Caco-2 (cell line): ENCODE results near the gene P2RX2. TPM values are rescaled to one million over a fixed set of nuclear protein-coding genes. Genes with fewer than 3 reads are reported as not detected.

ENCODE experiments used
- BruUV-seq: library from RNA; stranded (reverse); fragments of 400-500 nt; replicated peaks from 2 replicates; lab custom pipeline; 2021; lab: Mats Ljungman, UMichigan
- CTCF ChIA-PET: fragments of 300-600 bp; sonication (Branson Sonifier 250); formaldehyde crosslinking; loops from one replicate; lab custom pipeline; 2022; ENCODE audit warnings: antibody characterized with exemption; lab: Charles Lee
- POLR2A ChIA-PET: fragments of 300-600 bp; sonication (Branson Sonifier 250); formaldehyde crosslinking; loops from one replicate; lab custom pipeline; 2022; ENCODE audit warnings: antibody characterized with exemption; lab: Charles Lee
- DNase-seq, 2 experiments: peaks; one replicate each; pipeline versions ENCODE4 v3.0.0 to v3.0.0-alpha.2; 2020 to 2022
- H3K27me3 ChIP-seq: replicated peaks from 2 replicates; pipeline ENCODE4 v1.6.0; 2011; ENCODE audit warnings: low read length; ENCODE audit not compliant: control insufficient read depth, insufficient read depth
- H3K36me3 ChIP-seq: 2 replicates; pipeline ENCODE4 v1.5.1; 2011; ENCODE audit warnings: low read length; ENCODE audit not compliant: control insufficient read depth, insufficient read depth
- H3K4me1 ChIP-seq: fragments of 250-450 bp; sonication (Bioruptor Pico); 2 replicates; pipeline ENCODE4 v1.5.1; 2020; ENCODE audit warnings: mild to moderate bottlenecking
- H3K4me3 ChIP-seq: 2 replicates; pipeline ENCODE4 v1.5.1; 2011; ENCODE audit warnings: low read depth, mild to moderate bottlenecking, control low read depth, low read length
- H3K9me3 ChIP-seq: fragments of 250-450 bp; sonication (Bioruptor Pico); 2 replicates; pipeline ENCODE4 v1.5.1; 2020; ENCODE audit warnings: mild to moderate bottlenecking, moderate library complexity
- H3K27ac Mint-ChIP-seq: one replicate; pipeline ENCODE4 v1.8.0; 2022; ENCODE audit warnings: mixed read lengths; ENCODE audit not compliant: unreplicated experiment
- H3K27me3 Mint-ChIP-seq: one replicate; pipeline ENCODE4 v1.8.0; 2022; ENCODE audit warnings: mixed read lengths; ENCODE audit not compliant: insufficient read depth, unreplicated experiment
- H3K36me3 Mint-ChIP-seq: one replicate; pipeline ENCODE4 v1.8.0; 2022; ENCODE audit warnings: mild to moderate bottlenecking, mixed read lengths; ENCODE audit not compliant: insufficient read depth, unreplicated experiment
- H3K4me1 Mint-ChIP-seq: one replicate; pipeline ENCODE4 v1.8.0; 2022; ENCODE audit warnings: low read depth, mixed read lengths; ENCODE audit not compliant: unreplicated experiment
- H3K4me3 Mint-ChIP-seq: one replicate; pipeline ENCODE4 v1.8.0; 2022; ENCODE audit warnings: mild to moderate bottlenecking, moderate library complexity, mixed read lengths; ENCODE audit not compliant: unreplicated experiment
- H3K9me3 Mint-ChIP-seq: one replicate; pipeline ENCODE4 v1.8.0; 2022; ENCODE audit warnings: mixed read lengths; ENCODE audit not compliant: unreplicated experiment
- CTCF ChIP-seq, 2 experiments: fragments of 200-600 bp in 1 of 2; IDR thresholded peaks; 1 replicate in 1 of 2; 2 replicates in 1 of 2; pipeline versions ENCODE4 v1.5.1 to v1.8.0; 2011 to 2022; ENCODE audit warnings: antibody characterized with exemption in 1 of 2, control low read depth in 1 of 2, inconsistent platforms in 1 of 2, low read depth in 1 of 2, low read length in 1 of 2, mild to moderate bottlenecking in 1 of 2, moderate library complexity in 1 of 2; ENCODE audit not compliant: insufficient read depth in 1 of 2, severe bottlenecking in 1 of 2, unreplicated experiment in 1 of 2
- intact Hi-C: fragments of 100-400 bp; cut with micrococcal nuclease; formaldehyde crosslinking; loops from one replicate; pipeline ENCODE4 v1.10.0; 2022; ENCODE audit not compliant: unreplicated experiment
- total RNA-seq: library from RNA; stranded (reverse); gene quantifications from 2 replicates; pipeline ENCODE4 v1.2.3, GENCODE V29; 2022

The P2RX2 gene
- total RNA-seq, 1 experiment from 2014 or later: not detected

GRCh38 chr12:132648616-132649225, 30.1 kb downstream of the P2RX2 start:
- intact Hi-C loops: no loop called here
- Mint-ChIP-seq H3K4me1 (no peaks in the 10 kb centered on the region), H3K4me3 (no peak overlapping the region), H3K36me3 (peaks cover 91% of the 10 kb centered on the region), H3K9me3 (no peaks in the 10 kb centered on the region), H3K27ac (no peak overlapping the region), H3K27me3 (no peaks in the 10 kb centered on the region)
- no peak for DNase-seq
- no peaks in the 10 kb centered on the region for H3K4me1 ChIP-seq
- ChIA-PET POLR2A (no interaction called here), CTCF (no interaction called here)
- peaks cover 6% of the 10 kb centered on the region for H3K36me3 ChIP-seq
- H3K4me3 ChIP-seq: no peak overlapping the region
- no peaks in the 10 kb centered on the region for H3K9me3 ChIP-seq
- no peak for TF ChIP-seq CTCF (IDR thresholded peaks at IDR 0.05; ENCODE audit: insufficient read depth in 1 of 2, low read depth in 1 of 2, low read length in 1 of 2, severe bottlenecking in 1 of 2, unreplicated experiment in 1 of 2)
- H3K27me3 ChIP-seq: no peaks in the 10 kb centered on the region
- no TSS peak for BruUV-seq

GRCh38 chr12:132649226-132649945, 30.8 kb downstream of the P2RX2 start:
- peaks cover 93% of the 10 kb centered on the region for H3K36me3 Mint-ChIP-seq
- H3K27ac Mint-ChIP-seq: no peak overlapping the region
- ChIA-PET POLR2A (no interaction called here), CTCF (no interaction called here)
- Histone ChIP-seq H3K36me3 (peaks cover 6% of the 10 kb centered on the region), H3K27me3 (no peaks in the 10 kb centered on the region), H3K4me1 (no peaks in the 10 kb centered on the region), H3K4me3 (no peak overlapping the region), H3K9me3 (no peaks in the 10 kb centered on the region)
- H3K4me3 Mint-ChIP-seq: no peak overlapping the region
- no peak for DNase-seq
- no peaks in the 10 kb centered on the region for H3K4me1 Mint-ChIP-seq
- H3K27me3 Mint-ChIP-seq: no peaks in the 10 kb centered on the region
- no peak for TF ChIP-seq CTCF (IDR thresholded peaks at IDR 0.05; ENCODE audit: insufficient read depth in 1 of 2, low read depth in 1 of 2, low read length in 1 of 2, severe bottlenecking in 1 of 2, unreplicated experiment in 1 of 2)
- intact Hi-C loops: no loop called here
- H3K9me3 Mint-ChIP-seq: no peaks in the 10 kb centered on the region
- BruUV-seq: no TSS peak

DNA sequence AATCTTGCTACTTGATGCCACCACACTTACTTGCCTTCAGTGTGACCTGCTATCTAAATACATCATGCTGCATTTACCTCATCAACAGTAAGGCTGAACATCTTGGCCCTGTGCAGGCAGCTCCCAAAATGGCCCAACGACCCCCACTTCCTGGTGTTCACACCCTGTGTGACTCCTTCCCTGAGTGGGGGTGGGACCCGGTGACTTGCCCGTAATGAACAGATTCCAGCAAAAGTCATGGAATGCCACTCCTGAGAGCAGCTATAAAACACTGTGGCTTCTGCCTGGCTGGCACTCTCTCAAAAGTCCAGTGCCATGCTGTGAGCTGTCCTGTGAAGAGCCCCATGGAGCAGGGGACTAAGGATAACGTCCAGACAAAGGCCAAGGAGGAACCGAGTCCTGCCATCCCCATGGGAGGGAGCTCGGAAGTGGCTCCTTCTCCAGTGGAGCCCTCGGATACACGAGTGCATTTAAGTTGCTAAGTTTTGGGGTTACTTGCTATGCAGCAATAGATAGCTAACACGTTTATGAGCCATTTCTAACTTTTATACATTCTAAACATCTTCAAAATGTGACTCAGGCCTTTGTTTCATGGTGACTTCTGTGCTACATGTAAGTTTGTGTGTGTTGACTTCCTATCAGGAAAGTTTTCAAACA, 33.0 kb downstream of the P2RX2 start:
- H3K27me3 Mint-ChIP-seq: no peaks in the 10 kb centered on the region
- BruUV-seq: no TSS peak
- H3K4me1 ChIP-seq: no peaks in the 10 kb centered on the region
- peaks cover 4% of the 10 kb centered on the region for H3K36me3 ChIP-seq
- no peak overlapping the region for H3K4me3 ChIP-seq
- H3K9me3 ChIP-seq: no peaks in the 10 kb centered on the region
- intact Hi-C loops: no loop called here
- ChIA-PET POLR2A (no interaction called here), CTCF (no interaction called here)
- H3K4me3 Mint-ChIP-seq: no peak overlapping the region
- H3K4me1 Mint-ChIP-seq: no peaks in the 10 kb centered on the region
- H3K9me3 Mint-ChIP-seq: no peaks in the 10 kb centered on the region
- H3K36me3 Mint-ChIP-seq: peaks cover 93% of the 10 kb centered on the region
- H3K27me3 ChIP-seq: no peaks in the 10 kb centered on the region
- DNase-seq: no peak
- TF ChIP-seq CTCF (IDR thresholded peaks at IDR 0.05; ENCODE audit: insufficient read depth in 1 of 2, low read depth in 1 of 2, low read length in 1 of 2, severe bottlenecking in 1 of 2, unreplicated experiment in 1 of 2): no peak
- no peak overlapping the region for H3K27ac Mint-ChIP-seq
